HPDE6-E6E7 (cell line): ENCODE measurements around the gene ALOX12.

Experiments used
- DNase-seq: peaks from one replicate; pipeline ENCODE4 v3.0.0; 2011; ENCODE audit warnings: missing footprints; ENCODE audit errors: extremely low spot score

The ALOX12 gene

DNA sequence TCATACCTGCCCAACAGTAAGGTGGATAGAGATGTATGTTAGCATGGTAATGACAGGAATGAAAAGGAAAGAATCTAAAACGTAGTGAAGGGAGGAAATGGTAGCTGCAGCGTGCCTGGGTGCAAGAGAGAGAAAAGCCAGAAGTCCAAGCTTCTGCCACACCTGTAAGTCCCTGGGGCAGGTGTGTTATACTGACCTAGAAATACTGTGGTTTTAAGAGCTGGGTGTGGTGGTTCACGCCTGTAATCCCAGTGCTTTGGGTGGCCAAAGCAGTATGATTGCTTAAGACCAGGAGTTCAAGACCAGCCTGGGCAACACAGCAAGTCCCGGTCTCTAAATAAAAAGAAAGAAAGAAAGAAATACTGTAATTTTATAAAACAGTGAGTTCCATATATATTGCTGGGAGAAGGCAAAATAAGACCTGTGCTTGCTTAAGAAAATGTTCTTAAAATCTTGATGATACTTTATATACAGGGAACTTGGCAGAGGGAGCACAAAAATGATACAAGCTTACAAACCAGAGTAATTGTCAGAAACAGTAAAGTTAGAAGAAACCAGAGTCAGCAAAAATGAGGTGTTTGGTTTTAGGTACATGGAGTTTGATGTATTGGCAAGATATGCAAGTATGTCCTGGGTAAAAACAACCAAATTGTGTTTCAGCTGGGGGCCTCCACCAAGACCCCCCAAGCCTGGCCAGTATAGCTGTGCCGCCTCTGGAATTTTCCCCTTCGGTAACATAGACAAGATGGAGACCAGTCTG is 6.6 kb downstream of the ALOX12 start:
- DNase-seq: no peak

DNA sequence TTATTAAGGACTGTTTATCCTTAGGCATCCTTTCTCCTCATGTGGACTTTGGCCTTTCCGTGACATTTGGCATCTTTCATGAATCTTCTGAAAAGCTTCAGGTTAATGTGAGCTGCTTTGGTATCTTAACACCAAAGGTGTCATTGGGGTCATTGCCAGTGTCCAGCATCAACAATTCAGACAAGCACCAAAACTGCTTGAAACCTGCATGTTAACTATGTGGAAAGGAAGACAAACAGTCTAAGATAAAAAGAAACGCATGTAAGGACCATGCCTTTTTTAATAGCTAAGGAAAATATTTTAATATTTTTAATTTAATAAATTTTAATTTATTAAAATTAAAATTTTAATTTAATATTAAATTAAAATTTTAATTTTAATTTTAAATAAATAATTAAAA is 7.9 kb downstream of the ALOX12 start:
- DNase-seq: no peak

DNA sequence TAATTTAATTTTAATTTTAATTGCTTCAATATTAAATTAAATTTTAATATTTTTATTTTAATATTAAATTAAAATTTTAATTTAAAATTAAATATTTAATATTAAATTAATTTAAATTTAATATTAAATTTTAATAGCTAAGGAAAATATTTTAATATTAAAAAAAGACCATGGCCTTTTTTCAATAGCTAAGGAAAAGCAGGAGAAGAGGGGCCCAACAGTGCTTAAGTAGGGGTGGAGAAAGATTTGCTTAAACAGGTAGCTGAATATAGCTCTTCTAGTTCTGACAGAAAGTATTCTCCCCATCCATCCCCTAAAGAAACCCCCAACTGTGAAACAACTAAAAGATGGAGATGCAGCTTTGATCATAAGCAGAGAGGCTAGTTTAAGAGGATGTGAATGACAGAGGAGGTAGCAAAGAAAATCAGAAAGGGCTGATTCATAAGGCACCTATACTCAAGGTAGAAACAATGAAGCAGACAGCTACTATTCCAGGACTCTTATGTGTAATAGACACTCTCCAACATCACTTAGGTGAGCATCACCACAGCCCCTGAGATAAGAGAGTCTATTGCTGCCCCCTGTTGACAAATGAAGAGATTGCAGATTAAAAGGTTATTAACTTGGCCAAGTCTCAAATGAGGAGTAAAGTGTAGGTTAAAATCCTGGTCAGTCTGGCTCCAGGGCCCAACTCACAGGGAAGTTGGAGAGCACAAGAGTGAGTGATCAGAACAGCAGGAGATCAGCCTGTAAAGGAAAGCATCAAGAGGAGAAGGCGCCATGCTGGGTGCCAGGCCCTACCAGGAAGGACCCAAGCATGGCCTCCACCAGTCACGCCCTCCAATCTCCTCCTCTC is 8.8 kb downstream of the ALOX12 start:
- no peak for DNase-seq

DNA sequence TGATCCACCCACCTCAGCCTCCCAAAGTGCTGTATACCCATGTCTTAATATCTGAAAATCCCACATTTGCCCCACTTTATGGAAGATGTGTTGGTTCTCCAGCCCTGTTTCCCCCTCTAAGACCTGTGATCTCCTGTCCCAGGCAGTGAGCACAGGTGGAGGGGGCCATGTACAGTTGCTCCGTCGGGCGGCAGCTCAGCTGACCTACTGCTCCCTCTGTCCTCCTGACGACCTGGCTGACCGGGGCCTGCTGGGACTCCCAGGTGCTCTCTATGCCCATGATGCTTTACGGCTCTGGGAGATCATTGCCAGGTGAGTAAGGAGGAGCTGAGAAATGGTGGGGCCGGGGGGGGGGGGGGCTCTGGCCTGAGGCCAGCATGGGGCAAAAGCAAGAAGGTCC is 9.9 kb downstream of the ALOX12 start:
- DNase-seq: no peak

DNA sequence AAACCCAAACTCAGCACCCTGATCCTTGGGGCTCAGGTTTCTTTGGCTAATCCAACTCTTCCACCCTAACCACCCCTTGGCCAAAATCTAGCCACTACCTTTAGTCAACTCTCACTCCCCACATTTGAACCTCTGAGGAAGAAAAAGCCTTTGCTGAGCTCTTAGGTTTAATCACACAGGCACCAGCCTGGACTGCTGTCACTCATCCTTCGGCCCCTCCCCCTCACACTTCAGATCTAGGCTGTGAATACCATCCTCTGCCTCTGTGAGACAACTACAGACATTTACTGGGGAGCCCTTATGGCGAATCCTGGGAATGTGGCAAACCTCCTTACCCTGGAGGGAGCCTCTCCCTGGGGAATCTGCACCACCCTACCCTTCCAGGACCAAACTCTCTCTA is 11.3 kb downstream of the ALOX12 start:
- DNase-seq: no peak

DNA sequence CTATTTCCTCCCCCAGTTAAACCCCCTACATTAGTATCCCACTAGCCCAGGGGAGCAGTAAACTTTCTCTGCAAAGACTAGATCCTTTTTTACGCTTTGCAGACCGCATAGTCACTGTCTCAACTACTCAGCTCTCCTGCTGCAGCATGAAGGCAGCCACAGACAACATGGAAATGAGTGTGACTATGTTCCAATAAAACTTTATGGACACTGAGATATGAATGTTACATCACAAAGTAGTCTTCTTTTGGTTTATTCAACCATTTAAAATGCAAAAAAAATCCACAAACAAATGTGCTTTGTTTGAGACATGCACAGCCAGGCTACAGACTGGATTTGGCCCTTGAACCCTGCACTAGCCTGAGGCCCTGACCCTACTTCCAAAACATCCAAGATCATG is 14.7 kb downstream of the ALOX12 start:
- DNase-seq: no peak

DNA sequence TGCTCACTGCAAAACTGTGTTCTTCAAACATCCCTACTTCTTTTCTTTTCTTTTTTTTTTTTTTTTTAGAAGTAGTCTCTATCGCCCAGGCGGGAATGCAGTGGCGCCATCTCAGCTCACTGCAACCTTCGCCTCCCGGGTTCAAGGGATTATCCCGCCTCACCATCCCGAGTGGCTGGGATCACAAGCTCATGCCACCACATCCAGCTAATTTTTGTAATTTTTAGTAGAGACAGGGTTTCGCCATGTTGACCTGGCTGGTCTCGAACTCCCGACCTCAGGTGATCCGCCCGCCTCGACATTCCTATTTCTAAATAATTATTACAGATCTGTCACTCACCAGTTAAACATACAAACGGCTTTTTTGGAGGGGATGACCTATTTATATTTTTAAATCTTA is 15.6 kb downstream of the ALOX12 start:
- no peak for DNase-seq

DNA sequence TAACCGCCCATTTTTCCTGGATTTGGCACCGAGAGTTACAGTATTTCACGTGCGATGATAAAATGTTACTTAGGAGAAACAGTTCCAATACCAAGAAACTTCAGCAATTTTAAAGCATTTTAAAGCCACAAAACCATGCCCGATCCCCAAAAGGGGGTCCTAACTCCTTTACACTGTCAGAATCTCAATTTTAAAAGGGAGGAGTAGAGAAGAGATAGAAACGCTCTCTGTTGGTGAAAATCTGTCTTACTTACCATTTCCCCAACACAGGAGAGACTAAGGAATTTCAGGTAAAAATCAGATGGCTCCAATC is 16.0 kb downstream of the ALOX12 start:
- DNase-seq: no peak

DNA sequence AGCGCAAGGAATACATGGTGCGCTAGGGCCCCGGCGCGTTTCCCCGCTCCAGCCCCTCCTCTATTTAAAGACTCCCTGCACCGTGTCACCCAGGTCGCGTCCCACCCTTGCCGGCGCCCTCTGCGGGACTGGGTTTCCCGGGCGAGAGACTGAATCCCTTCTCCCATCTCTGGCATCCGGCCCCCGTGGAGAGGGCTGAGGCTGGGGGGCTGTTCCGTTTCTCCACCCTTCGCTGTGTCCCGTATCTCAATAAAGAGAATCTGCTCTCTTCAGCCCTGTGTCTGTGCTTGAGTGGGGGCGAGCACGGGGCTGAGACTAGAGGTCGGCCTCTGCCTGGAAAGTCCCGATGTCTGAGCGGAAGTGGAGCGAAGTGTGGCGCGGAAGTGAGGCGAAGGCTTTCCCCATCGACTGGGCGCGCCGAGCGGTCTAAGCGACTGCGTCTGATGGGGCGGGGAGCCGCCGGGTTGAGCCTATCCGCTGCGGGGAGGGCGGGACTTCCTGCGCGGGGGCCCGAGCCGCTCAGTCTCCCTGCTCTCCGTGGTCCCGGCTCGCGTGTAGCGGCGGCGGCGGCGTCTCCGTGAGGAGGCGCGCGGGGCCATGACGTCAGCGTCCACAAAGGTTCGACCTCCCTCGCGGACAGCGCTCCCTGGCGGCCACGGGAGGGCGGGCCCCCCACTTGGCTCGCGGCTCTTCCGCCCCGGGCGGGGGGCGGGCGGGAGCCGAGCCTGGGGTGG is 18.6 kb downstream of the ALOX12 start:
- DNase-seq: peak; percentile 90

DNA sequence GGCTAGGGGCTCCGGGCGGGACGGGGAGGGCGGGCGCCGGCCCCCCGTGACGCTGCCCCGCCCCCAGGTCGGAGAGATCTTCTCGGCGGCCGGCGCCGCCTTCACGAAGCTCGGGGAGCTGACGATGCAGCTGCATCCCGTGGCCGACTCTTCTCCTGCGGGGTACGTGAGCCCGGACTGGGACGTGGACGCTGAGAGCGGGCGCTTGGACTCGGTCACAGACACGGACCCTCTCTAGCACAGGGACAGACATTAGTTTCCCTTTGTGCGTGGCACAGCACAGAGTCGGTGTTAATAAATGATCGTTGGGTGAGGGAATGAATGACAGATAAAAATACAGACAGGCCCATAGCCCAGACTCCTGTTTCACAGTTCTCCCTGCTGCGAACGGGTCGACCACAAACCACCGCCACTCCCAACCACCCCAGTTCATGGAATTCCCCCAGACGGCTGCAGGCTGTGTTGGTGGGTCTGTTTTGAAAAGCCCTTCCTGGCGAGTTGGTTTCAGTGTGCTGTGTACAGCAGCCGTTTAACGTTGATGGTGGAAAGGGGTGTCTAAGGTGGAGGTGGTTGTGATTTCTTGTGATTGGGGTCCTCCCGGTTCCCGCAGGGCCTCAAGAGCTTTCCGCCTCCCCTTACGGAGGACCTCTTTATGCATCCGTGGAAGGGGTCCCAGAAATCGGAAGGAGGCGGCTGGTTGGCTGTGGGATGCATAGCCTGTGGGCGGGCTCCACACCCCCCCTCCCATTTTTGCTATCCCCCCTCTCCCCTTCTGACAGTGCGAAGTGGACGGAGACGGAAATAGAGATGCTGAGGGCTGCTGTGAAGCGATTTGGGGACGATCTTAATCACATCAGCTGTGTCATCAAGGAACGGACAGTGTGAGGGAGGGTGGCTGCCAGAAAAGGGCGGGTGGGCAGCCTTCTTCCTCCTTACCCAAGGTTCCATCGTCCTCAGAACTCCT is 19.4 kb downstream of the ALOX12 start:
- DNase-seq: no peak

DNA sequence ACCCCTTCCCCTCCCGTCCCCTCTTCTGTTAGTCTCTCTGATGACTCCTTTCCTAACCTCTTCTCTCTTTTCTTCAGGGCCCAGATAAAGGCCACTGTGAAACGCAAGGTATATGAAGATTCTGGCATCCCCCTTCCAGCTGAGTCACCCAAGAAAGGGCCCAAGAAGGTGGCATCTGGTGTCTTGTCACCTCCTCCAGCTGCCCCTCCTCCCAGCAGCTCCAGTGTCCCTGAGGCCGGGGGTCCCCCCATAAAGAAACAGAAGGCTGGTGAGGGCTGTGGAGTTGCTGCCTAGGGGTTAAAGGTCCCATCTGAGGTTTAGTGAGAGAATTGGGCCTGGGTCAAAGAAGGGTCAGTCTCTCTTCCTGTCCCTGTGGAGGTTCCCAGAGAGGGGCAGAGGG is 20.6 kb downstream of the ALOX12 start:
- no peak for DNase-seq

DNA sequence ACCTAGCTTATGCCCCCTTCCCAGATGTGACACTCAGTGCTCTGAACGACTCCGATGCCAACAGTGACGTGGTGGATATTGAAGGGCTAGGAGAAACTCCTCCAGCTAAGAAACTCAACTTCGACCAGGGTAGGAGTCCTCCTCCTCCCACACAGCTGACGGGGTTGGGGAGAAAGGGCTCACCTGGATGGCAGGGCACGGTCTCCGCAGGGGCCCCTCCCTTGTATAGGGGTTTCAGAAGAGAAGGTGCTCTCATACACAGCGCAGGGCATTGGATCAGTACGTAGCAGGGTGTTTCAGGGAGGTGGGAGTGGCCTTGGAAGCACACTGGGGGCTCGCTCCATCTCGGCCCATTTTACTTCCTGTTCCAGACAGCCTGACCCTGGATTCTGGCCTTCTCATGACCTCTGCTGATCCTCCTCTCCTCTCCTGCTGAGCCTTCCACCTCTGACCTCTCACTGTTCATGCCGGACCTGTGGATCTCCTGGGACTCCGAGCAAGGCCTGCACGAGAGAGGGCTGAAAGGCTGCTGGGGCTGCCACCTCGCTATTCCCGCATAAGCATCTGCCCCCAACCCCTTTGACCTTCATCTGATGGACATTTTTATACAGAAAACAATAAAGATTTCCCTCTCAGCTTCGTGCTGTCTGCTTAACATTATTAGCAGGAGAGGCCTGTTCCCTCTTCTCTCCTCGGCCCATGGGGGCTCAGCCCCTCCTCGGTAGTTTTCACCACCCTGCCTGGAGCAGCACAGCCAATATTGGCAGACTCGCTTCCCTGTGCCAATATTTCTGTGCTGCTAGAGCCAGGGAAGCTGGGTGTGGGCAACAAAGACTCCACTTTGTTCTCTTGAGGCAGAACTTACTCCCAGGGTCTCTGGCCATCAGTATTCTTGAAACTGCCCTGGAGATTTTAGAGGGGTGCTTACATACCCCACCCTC is 21.3 kb downstream of the ALOX12 start:
- no peak for DNase-seq

DNA sequence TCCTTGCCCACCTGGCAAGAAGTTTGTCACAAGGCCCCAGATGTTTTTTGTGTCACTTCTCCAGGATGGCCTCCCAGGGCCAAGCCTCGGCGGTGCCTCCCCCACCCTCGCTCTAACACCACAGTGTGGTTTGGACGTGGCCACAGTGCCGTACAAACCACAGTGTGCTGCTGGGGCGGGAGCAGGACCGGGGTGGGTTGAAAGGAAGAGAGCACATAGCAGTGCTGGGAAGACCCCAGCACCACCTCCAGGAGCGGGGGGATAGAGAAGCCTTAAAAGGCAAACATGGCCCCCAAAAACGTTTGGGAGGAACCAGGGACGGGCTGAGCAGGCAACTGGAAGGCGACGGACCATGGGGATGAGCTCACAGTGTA is 22.0 kb downstream of the ALOX12 start:
- no peak for DNase-seq

DNA sequence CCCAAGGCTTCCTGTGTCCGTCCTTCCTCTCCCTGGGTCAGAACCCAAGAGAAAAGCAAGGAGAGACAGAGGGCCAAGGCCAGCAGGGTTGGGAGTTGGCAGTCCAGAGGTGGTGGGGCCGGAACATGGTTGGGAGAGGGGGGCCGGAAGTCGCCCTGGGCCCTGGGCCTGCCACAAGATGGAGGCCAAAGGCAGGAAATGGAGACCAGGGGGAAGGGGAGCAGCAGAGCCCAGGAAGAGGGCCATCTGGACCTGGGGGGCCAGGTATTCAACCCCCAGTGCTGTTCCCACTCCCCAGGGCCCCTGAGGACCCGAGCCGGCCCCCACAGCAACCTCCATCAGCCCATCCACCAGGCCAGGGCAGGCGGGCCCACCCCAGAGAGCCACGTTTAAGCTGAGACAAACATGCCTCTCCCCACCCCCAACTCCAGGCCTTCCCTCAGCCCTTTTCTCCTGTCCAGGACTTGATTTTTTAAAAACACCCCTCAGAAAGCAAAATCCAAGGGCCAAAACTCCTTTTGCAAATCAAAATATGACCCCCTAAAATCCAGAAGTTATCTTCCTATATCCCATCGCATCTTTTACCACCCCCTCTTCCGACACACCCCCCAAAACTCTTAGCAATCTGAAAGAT is 22.6 kb downstream of the ALOX12 start:
- DNase-seq: no peak

DNA sequence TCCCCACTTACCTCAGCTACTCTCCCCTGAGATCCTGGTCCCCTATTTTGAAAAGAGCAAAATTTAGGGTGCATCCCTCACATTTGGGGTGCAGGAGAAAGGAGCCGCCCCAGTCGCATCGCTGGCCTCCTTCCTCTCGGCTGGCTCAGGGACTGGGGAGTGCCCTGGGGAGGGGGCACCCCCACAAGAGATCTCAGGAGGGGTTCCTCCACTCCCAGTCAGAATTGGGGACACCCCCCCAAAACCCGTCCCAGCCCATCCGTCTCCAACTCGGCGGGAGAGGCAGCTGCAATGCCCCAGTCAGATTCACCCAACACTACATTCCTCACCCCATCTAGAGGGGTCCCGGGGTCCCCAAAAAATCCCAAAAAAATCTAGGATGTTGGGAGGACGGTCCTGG is 23.5 kb downstream of the ALOX12 start:
- no peak for DNase-seq

DNA sequence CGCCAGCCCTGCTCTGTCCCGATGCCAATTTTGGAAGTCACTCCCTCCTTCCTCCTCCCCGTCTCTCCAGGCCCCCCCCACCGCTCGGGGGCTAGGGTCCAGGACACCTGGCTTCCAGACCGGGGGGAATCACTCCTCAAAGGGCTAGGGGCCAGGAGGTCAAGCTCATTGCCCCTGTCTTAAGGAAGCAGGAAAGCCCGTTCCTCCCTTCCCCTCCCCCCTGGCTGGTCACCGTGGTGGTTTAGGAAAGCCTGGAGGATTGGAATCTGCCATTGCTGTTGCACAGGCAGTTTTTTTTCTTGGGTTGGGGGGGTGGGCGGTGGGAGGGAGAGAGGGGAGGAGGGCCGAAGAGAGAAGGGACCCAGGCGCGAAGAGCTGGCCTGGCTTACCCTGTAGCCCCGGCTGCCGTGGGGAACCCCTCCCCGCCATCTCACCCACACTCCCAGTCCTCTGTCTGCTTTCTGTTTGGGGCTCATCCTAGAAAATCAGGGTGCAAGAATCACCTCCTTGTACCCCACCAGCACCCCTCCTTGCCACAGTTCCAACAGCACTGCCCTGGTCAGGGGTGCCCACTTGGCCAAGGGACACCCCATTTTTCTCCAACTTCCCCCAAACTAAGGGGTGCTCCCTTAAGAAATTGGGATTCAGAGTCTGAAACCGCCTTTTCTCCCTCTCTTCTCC is 24.1 kb downstream of the ALOX12 start:
- DNase-seq: no peak

DNA sequence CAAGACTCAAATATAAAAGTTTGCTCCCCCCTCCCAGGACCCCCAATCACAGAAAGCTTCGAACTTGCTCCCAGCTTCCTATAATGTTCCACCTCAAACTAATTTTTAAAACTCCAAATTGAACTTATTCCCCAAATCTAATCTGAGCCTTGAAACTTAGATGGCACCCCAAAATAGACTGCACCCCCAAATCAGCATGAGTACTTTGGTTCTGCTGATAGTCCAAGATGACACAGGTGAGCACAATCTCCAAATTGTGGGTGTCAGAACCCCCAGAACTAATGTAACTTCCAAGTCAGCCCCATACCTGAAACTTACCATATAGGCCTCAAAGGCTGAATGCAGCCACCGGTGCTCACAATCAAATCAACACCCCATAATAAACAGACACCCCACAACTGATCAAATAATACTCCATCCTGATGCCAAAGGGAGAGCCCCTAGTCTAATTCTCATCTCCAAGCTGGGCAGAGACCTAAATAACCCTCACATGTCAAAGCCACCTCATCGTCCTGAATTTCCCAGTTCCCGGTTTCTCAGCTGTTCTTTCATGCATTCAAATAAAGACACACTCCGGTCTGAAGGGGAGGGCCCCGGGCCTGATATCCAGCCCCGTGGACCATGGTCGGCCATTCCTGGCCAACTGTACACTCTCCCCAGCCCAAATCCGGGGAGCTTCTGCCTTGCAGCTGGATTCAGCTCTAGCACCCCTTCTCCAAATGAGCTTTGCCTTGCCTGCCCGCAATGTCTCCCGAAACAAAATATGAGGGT is 25.2 kb downstream of the ALOX12 start:
- no peak for DNase-seq

DNA sequence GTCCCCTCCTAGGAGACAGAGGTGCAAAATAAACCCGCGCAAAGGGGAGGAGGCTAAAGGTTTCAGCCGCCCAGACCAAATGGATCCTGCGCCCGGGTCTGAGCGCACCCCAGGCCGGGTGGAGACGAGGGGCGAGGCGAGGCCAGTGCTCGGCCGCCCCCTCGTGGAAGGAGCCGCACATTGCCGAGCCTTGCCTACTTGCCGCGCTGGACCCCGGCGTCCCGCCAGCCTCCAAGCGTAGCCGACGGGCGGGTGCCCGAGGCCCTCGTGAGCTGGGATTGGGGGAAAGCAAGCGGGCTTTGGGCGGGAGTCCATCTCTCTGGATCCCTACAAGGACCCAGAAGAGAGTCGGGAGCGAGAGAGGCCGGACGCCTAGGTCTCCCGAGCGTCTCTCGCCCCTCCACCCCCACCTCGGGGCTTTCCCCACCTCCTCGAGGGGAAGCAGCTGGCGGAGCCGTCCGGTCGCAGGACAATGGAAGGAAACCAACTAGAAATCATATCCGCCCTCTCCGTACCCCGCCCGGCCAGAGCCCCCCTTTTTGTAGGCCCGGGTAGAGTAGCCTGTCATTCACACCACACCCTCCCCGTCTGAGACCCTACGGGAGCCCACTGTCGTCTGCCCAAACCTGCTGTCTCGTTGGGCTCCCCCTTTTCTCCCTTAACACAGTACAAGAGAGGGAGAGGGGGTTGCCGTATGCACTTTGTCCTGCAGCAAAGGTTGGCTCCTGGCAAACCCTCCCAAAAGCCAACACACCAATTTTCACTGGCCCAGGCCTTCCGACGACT is 26.3 kb downstream of the ALOX12 start:
- DNase-seq: peak; percentile 76
